Stimulated activated CD4-positive, alpha-beta T cell treated with anti-CD3 and anti-CD28 coated beads, Interleukin-4, amount 100 ng/mL, for 24 hours (primary cell): Measurements from ENCODE around the gene RXRB.
"Not testable (repeated sequence)": the region's sequence is repeated elsewhere in the genome, so short reads cannot be mapped to it uniquely, and the experiment has no call there.

Source experiments
- DNase-seq: peaks from one replicate; pipeline ENCODE4 v3.0.0-alpha.2; 2020

Gene RXRB

GRCh38 chr6:33200219-33201146, at the start of gene RXRB, which contains the start of gene SLC39A7:
Gene RXRB (minus strand): TSS chr6:33200665. CDS start chr6:33200476, 189 bp downstream.
Gene SLC39A7 (plus strand): TSS chr6:33200867. CDS start chr6:33201246, 379 bp downstream.
- DNase-seq: peak; percentile 99

- peak; percentile 30 for DNase-seq
These were observed 49.5 kb upstream of the RXRB start for GRCh38 chr6:33249732-33250630.

GRCh38 chr6:33248932-33249731, 48.7 kb upstream of the RXRB start:
- DNase-seq: peak; percentile 96

GRCh38 chr6:33248643-33248931, 48.1 kb upstream of the RXRB start:
- DNase-seq: no peak

GRCh38 chr6:33247977-33248642, 47.6 kb upstream of the RXRB start:
- peak; percentile 94 for DNase-seq

- no peak for DNase-seq
These were observed 43.0 kb upstream of the RXRB start for GRCh38 chr6:33243476-33243875.

GRCh38 chr6:33241968-33242367, 41.5 kb upstream of the RXRB start:
- DNase-seq: no peak

GRCh38 chr6:33237741-33238140, 37.3 kb upstream of the RXRB start:
- DNase-seq: no peak

- DNase-seq: no peak
These were observed 36.4 kb upstream of the RXRB start for GRCh38 chr6:33236852-33237251.

GRCh38 chr6:33236328-33236727, 35.9 kb upstream of the RXRB start:
- no peak for DNase-seq

- DNase-seq: no peak
These were observed 34.8 kb upstream of the RXRB start for GRCh38 chr6:33235221-33235634.

- DNase-seq: not testable (repeated sequence)
These were observed 26.1 kb upstream of the RXRB start for GRCh38 chr6:33226503-33227120.

- no peak for DNase-seq
These were observed 17.2 kb upstream of the RXRB start for GRCh38 chr6:33217681-33218080.

GRCh38 chr6:33217246-33217645, 16.8 kb upstream of the RXRB start:
- DNase-seq: no peak

GRCh38 chr6:33216117-33216649, 15.7 kb upstream of the RXRB start:
- no peak for DNase-seq

- no peak for DNase-seq
These were observed 15.0 kb upstream of the RXRB start for GRCh38 chr6:33215271-33216116.

GRCh38 chr6:33213989-33214335, 13.5 kb upstream of the RXRB start:
- DNase-seq: no peak

GRCh38 chr6:33213166-33213988, 12.9 kb upstream of the RXRB start:
- no peak for DNase-seq

- no peak for DNase-seq
These were observed 12.3 kb upstream of the RXRB start for GRCh38 chr6:33212857-33213165.
